Measurements from ENCODE around the gene ZFX. TPM values are rescaled to one million over a fixed set of nuclear protein-coding genes. Genes with fewer than 3 reads are reported as not detected.

The ZFX gene
- total RNA-seq, 4 donors from 2014 or later = 39.2 to 59.7 (median 56.5) TPM

DNA sequence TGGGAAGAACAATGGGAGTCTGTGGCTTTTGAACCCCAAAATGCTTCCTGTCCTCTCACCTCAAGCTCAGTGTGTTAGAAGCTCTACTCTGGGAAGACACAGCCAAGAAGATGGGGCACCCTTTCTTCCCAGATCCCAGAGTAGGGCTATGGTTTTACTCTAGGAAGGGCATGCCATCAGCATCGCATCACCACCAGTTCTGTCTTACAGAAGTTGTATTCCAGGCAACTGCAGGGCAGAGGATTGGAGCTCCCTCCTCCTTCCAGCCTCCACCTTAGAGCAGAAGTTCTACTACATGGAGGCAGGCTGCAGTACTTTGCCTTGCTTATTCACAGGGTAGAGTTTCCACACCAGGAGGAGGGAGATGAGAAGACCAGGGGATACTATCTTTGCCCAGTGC is 18.1 kb upstream of the ZFX start:
- no peak for TF ChIP-seq CTCF (IDR thresholded peaks at IDR 0.05; ENCODE audit: low read depth)

- no peak for TF ChIP-seq CTCF (IDR thresholded peaks at IDR 0.05; ENCODE audit: low read depth)
Observed at GRCh38 chrX:24133312-24133711, 16.2 kb upstream of the ZFX start.

DNA sequence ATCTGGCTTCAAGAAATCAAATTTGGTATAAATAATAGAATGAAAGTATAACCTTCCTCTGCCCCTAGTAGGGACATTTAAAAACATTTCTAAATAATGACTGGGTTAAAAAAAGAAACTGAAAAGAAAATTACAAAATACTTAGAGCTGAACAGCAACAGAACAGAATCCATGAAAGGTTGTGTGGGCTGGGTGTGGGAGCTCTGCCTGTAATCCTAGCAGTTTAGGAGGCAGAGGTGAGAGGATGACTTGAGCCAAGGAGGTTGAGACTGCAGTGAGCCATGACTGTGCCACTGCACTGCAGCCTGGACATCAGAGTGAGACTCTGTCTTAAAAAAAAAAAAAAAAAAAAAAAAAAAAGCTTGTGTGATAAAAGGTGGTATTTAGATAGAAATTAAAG is 12.3 kb upstream of the ZFX start:
- TF ChIP-seq CTCF (IDR thresholded peaks at IDR 0.05; ENCODE audit: low read depth) = no peak

DNA sequence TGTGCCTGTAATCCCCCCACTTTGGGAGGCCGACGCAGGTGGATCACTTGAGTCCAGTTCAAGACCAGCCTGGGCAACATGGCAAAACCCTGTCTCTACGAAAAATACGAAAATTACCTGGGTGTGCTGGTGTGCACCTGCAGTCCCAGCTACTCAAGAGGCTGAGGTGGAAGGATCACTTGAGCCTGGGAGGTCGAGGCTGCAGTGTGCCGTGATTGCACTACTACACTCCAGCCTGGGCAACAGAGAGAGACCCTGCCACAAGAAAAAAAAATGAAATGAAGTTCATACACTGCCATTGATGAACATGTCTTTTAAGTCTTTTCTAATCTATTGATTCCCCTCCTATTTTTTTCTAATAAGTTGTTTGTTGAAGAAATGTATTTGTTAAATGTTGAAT is 5.0 kb upstream of the ZFX start:
- TF ChIP-seq CTCF (IDR thresholded peaks at IDR 0.05; ENCODE audit: low read depth) = no peak

- TF ChIP-seq CTCF (IDR thresholded peaks at IDR 0.05; ENCODE audit: low read depth) = no peak
Observed at GRCh38 chrX:24145303-24146186, 4.0 kb upstream of the ZFX start.

GRCh38 chrX:24146283-24146949 is 3.1 kb upstream of the ZFX start:
- TF ChIP-seq CTCF (IDR thresholded peaks at IDR 0.05; ENCODE audit: low read depth) = no peak

DNA sequence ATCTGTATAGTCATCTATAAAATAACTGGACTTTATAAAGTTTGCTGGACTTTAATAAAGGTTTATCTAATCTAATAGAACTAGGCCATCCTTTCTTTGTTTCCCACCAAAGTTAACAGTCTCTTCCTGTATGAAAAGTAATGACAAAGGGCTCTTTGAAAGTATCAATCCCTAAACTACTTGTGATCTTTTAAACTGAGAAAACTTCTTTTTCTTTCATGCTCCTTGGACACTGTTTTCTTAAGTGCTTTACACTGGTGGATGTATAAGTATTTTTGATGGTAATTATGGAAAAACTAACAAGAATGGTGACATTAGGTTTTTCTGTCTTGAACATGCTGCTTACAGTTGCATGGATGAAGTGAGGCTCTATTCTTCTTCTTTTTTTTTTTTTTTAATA is 2.4 kb upstream of the ZFX start:
- TF ChIP-seq CTCF (IDR thresholded peaks at IDR 0.05; ENCODE audit: low read depth) = no peak
